NCI-H2171 (cell line): ENCODE data around the gene CKAP2L.

Experiments used
- DNase-seq: peaks from one replicate; lab custom pipeline; 2025; lab: John Stamatoyannopoulos, UW

CKAP2L gene

GRCh38 chr2:112791693-112792230, 27.4 kb upstream of the CKAP2L start:
- no peak for DNase-seq

- no peak for DNase-seq
Observed at GRCh38 chr2:112791019-112791418, 26.6 kb upstream of the CKAP2L start.

GRCh38 chr2:112790305-112790704, 25.9 kb upstream of the CKAP2L start:
- no peak for DNase-seq

DNA sequence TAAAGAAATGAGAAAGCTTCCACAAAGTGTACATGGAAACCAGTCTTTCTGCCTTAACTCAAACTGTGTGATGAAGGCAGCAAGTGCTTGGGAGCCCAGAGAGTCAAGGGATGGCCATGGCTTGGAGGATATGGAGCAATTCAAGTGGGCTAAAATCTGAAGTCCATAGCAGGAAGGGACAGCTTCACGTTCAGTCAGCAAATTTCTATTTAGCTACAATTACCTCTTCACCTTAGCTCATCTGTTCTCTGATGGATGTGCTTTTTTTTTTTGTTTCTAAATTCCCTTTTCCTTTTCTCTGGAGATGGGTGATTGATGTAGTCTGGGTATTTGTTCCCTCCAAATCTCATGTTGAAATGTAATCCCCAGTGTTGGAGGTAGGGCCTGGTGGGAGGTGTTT, 24.8 kb upstream of the CKAP2L start:
- no peak for DNase-seq

DNA sequence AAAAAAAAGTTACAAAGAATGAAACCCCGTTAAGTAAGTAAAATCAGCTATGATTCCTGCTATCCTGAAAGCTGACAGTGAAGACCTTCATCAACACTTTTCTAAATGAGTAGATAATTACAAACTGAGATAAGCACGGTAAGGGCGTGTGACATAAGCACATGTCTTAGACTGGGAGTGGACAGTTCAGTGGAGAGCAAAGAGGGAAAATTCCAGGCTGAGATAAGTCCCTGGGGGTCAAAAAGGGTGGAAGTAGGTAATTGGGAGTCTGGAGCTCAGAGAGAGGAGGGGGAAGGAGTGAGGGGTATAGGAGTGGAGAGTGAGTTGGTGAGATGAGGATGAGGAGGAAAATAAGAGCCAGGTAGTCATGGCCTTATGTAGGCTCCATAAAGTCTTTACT, 24.2 kb upstream of the CKAP2L start:
- no peak for DNase-seq

DNA sequence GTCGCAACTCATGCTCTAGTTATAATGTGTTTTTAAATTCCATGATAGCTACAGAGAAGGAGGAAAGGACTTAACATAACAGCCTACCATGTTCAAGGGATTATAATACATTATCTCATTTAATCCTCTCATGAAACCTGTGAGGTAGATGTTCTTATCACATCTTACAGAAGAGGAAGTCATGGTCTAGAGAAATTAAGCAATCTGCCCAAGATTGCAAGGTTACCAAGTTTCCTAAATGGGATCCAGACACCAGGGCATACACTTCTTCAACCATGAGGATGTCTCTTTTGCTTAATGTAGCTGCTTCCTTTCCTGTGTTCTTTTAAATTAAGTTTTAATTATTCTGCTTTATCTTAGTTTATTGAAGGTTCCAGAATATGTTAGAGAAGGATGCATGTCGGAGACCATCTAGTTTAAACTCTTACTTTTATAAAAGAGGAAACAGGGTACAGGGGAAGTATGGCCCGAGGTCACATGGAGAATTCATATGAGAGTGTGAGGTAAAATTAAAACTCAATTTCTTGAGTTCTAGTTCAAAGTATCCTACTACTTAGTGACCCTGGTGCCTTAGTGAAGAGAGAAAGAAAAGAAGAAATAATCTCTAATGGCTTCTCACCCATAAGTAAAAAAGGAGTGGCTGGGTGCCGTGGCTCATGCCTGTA, 23.5 kb upstream of the CKAP2L start:
- no peak for DNase-seq

GRCh38 chr2:112787294-112787693, 22.9 kb upstream of the CKAP2L start:
- no peak for DNase-seq

DNA sequence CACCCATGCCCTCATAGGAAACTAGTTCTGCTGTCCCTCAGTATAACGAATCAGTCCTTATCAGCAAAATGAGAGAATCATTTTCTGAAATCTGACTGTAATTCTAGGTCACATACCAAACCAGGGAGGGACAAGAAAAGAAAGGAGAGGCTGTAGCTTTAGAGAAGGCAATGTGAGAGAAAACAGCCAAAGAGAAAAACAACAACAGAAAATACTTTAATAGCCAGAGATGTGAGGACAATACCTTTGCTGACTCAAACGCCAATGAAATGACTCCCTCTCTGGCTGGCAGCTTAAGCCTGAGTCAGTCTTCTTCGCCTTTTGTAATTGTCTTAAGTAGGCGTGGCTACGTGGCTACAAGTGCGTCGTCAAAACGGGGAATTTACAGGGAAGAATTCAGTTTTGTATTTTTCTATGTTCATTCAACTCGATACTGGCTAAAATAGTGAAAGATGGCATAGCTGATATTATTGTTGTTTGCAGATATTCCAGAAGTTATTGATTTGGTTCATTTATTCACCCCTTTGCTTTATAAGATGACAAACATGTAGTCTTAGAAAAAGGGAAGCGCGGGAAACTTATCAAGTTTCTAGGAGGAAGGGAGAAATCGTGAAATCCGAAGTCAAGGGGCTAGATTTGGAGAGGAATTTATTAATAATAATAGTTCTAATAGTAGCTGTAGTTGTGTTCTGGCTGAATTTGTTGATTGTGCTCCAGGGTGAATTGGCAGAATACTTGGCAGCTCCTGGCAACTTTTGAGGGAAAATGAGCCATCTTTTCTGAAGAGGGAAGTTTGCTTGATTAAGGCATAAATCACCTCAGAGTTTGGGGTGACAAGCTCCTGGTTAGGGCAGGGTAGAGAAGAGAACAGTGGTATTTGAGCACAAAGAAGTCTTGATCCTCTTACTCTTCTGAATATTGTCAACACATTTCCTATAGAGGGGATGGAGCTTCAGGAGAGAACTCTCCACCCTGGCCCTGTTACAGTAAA, 20.1 kb upstream of the CKAP2L start, which contains the start of gene IL1A:
TSS of gene IL1A (minus strand) at position 295 of the 991 bp plus-strand sequence. CDS start 723 bp downstream, outside the sequence.
- no peak for DNase-seq

DNA sequence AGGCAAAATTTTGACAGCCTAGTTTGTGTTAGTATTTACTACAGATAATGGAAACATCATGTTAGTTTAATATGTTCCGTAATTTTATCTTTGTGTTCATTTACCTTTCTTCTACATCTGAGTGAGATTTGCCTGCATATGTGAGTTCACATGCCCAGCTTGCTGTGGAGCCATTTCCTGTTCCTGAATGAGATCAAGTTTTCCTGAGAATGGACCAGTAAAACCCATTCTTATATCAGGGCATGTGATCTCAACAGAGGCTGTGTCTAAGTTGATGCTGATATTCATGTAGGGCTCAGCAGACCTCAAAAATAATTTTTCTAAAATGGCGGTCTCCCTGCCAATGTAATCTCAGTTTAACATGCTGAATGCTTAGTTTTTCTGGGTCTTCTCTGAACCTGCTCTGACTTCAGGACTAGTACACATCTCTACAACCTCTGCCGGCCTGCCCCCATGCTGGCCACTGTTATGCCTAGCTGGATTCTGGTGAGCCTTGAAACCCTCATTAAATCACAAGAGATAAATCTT, 18.8 kb upstream of the CKAP2L start:
- DNase-seq, result no peak

GRCh38 chr2:112782234-112782799, 17.9 kb upstream of the CKAP2L start:
- no peak for DNase-seq

DNA sequence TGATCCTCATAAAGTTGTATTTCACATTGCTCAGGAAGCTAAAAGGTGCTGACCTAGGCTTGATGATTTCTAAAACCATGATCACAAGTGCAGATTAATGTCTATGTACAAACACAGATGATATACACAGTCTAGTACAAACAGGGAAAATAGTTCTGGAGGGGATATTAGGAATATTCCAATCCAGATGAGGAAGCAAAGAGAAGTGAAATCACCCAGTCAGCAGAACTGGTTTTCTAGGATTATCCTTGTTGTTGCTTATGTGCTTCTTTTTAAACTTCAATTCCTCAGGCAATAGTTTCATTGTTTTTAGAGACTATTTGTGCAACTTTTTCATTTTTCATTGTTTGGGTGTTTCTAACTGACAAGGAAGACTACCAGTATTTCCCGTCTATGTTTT, 15.2 kb upstream of the CKAP2L start:
- no peak for DNase-seq

DNA sequence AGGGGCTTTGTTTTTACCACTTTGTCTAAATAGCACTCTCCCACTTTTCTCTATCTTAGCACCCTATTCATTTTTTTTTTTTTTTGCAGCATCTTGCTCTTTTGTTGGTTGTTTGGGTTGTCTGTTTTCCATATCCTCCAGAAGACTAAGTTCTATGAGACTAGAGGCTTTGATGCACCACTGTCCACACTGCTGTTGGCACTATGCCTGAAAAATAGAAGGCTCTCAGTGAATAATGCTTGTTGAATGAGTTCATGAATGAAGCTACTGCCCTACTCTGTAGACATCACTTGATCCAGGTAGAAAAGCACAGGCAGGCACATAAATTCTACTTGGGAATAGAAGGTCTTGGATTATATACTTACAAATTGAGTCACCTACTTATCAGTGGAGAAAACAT, 12.6 kb upstream of the CKAP2L start:
- no peak for DNase-seq

DNA sequence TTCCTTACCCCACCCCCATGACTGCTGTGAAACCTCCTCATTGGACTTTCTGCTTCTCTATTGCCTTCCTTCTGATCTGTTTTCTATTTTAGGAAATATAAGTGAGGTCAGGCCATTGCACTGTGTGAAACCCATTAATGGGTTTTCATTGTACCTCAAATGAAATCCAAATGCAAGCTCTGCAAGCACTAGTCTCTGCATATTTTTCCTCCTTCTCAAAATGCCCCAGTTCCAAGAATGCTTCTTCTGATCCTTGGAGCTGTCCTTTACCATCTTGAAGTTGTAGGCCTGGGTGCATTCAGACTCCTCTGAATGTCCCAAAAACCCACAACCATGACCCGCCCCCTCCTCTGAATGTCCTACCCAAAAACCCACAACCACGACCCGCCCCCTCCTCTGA, 11.7 kb upstream of the CKAP2L start:
- DNase-seq, result no peak

DNA sequence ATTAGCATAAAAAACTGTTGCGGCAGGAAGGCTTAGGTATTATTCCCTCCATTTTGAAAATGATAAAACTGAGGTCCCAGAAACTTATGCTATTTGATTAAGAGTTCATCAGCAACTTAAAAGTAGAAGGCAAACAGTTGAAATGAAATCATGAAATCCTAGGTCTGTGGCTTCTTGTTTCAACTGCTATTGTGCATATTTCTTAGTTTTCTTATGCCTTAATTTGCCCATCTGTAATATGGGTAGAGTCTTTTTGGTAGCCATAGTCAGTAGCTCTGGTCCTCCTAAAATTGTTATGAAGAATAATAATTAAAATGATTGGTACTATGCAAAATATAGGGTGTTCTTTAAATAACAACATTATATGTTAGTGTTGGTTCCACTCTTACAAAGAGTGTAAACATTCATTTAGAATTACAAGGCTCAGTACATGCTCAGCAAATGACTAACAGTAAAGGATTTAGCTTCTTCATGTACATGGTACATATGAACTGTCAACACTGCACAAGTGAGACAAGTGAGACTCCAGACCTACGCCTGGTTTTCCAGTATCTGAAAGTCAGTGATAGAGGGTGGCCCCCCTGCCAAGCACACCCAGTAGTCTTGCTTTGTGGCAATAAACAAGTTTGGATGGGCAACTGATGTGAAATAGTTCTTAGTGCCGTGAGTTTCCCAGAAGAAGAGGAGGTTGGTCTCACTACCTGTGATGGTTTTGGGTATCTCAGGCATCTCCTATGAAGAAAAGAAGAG, 10.3 kb upstream of the CKAP2L start:
- no peak for DNase-seq

- DNase-seq, result no peak
Observed at GRCh38 chr2:112773556-112773955, 9.1 kb upstream of the CKAP2L start.

- no peak for DNase-seq
Observed at GRCh38 chr2:112772911-112773475, 8.6 kb upstream of the CKAP2L start.

- no peak for DNase-seq
Observed at GRCh38 chr2:112772322-112772721, 7.9 kb upstream of the CKAP2L start.

GRCh38 chr2:112768432-112768831, 4.0 kb upstream of the CKAP2L start:
- DNase-seq, result no peak

- no peak for DNase-seq
Observed at GRCh38 chr2:112767693-112768330, 3.4 kb upstream of the CKAP2L start.

- no peak for DNase-seq
Observed at GRCh38 chr2:112765251-112765650, 842 bp upstream of the CKAP2L start.

DNA sequence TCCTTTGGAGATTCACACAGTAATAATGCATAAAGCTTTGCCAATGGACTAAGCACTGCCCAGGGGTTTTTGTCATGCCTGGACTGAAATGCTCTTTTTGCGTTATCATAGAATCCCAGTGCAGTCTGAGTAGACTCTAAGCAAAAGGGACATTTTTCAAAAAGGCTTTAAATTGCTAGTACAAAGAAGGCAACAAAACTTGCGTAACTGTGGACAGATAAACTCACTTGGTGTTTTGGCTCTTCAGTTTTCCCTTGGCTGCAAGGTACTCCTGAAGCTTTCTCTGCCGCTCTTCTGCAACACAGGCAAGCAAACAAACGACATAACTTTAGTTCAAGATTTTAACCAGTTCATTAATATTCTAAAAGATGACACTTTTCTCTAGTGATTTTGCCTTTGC, 2.1 kb downstream of the CKAP2L start:
- DNase-seq, result no peak
